K562 (cell line): ENCODE data around the gene MCCD1. TPM values are rescaled to one million over a fixed set of nuclear protein-coding genes. Genes with fewer than 3 reads are reported as not detected.

Experiments
- BCL6 ChIP-seq: fragments of 250-450 bp; sonication (Bioruptor Pico); IDR thresholded peaks from 2 replicates; pipeline ENCODE4 v1.4.0; 2020
- CEBPG ChIP-seq, 3 experiments: fragments of 200-800 bp in 1 of 3; sonication (Bioruptor generic) in 1 of 3; sonication (generic) in 1 of 3; formaldehyde crosslinking in 1 of 3; IDR thresholded peaks in 2 of 3; conservative IDR thresholded peaks in 1 of 3; 2 replicates each; pipeline versions ENCODE4 v1.6.1 to v1.8.0; 2016 to 2022; ENCODE audit warnings: missing compliant biosample characterization in 2 of 3, missing genetic modification characterization in 2 of 3, mild to moderate bottlenecking in 1 of 3, missing genetic modification reagents in 1 of 3
- COPS2 ChIP-seq: fragments of 450-650 bp; conservative IDR thresholded peaks from 2 replicates; pipeline ENCODE4 v1.6.1; 2016; ENCODE audit warnings: mild to moderate bottlenecking, moderate library complexity
- DEAF1 ChIP-seq: fragments of 450-650 bp; formaldehyde crosslinking; IDR thresholded peaks from 2 replicates; pipeline ENCODE4 v1.4.0; 2020; ENCODE audit warnings: mild to moderate bottlenecking, moderate library complexity
- ESRRA ChIP-seq: fragments of 450-650 bp; IDR thresholded peaks from 2 replicates; pipeline ENCODE4 v1.6.1; 2014; ENCODE audit warnings: low read depth, mild to moderate bottlenecking, moderate library complexity, borderline replicate concordance
- FUS ChIP-seq: fragments of 200-400 bp; formaldehyde crosslinking; optimal IDR thresholded peaks from 2 replicates; pipeline ENCODE3; 2017; ENCODE audit warnings: low read depth, low read length
- HDGF ChIP-seq: fragments of 450-650 bp; IDR thresholded peaks from 2 replicates; pipeline ENCODE4 v1.6.1; 2016
- MAX ChIP-seq: sonication (generic); formaldehyde crosslinking; IDR thresholded peaks from 2 replicates; pipeline ENCODE4 v1.9.0; 2022; ENCODE audit warnings: mild to moderate bottlenecking, missing genetic modification reagents
- MCM2 ChIP-seq: fragments of 450-650 bp; IDR thresholded peaks from 2 replicates; pipeline ENCODE4 v1.6.1; 2017; ENCODE audit warnings: low read depth, mild to moderate bottlenecking
- MYBL2 ChIP-seq, 2 experiments: fragments of 450-650 bp in 1 of 2; sonication (generic) in 1 of 2; formaldehyde crosslinking in 1 of 2; IDR thresholded peaks; 2 replicates each; pipeline versions ENCODE4 v1.6.1 to v1.8.1; 2017 to 2022; ENCODE audit warnings: borderline replicate concordance in 1 of 2, inconsistent platforms in 1 of 2, low read depth in 1 of 2, mild to moderate bottlenecking in 1 of 2, missing genetic modification reagents in 1 of 2, moderate library complexity in 1 of 2
- NKRF ChIP-seq: fragments of 450-650 bp; IDR thresholded peaks from 2 replicates; pipeline ENCODE4 v1.6.1; 2016; ENCODE audit warnings: borderline replicate concordance
- SETDB1 ChIP-seq: IDR thresholded peaks from one replicate; pipeline ENCODE4 v1.6.1; 2012; ENCODE audit warnings: low read length, control low read depth, inconsistent platforms
- ZC3H11A ChIP-seq: IDR thresholded peaks from 2 replicates; pipeline ENCODE4 v1.6.1; 2012; ENCODE audit warnings: low read depth, low read length, improper control_type of control experiment
- ZC3H8 ChIP-seq: fragments of 450-650 bp; IDR thresholded peaks from 2 replicates; pipeline ENCODE4 v1.6.1; 2017
- ZNF280B ChIP-seq: fragments of 250-450 bp; sonication (Bioruptor Pico); IDR thresholded peaks from 2 replicates; pipeline ENCODE4 v1.5.1; 2021; ENCODE audit warnings: mild to moderate bottlenecking
- ZNF518B ChIP-seq: fragments of 250-450 bp; sonication (Bioruptor Pico); IDR thresholded peaks from 2 replicates; pipeline ENCODE4 v1.5.0; 2021; ENCODE audit warnings: mild to moderate bottlenecking, moderate library complexity
- ZNF586 ChIP-seq: fragments of 450-650 bp; formaldehyde crosslinking; conservative IDR thresholded peaks from 2 replicates; pipeline ENCODE4 v1.4.0; 2020; ENCODE audit warnings: mild to moderate bottlenecking, moderate library complexity
- ZNF707 ChIP-seq: fragments of 250-450 bp; sonication (Bioruptor Pico); conservative IDR thresholded peaks from 2 replicates; pipeline ENCODE4 v1.8.0; 2022; ENCODE audit warnings: inconsistent platforms, mild to moderate bottlenecking, moderate library complexity
- ZNF75A ChIP-seq: fragments of 450-650 bp; formaldehyde crosslinking; IDR thresholded peaks from 2 replicates; pipeline ENCODE4 v1.4.0; 2020; ENCODE audit warnings: mild to moderate bottlenecking
- polyA plus RNA-seq, 8 experiments: library from polyadenylated mRNA; depleted of rRNA in 4 of 8; stranded (reverse) in 5 of 8; unstranded in 3 of 8; fragments of >200 nt; fragmentation: Nextera tagmentation in 2 of 8; fragmentation: Illumina TruSeq in 1 of 8; extraction: Ambion mirVana in 2 of 8; extraction: Trizol in 1 of 8; gene quantifications; 2 replicates each; pipeline versions ENCODE4 v1.2.1 to v1.2.3, GENCODE V29; 2011 to 2014; ENCODE audit warnings: inconsistent platforms in 1 of 8, missing spikeins in 1 of 8
- total RNA-seq, 7 experiments: library from RNA; depleted of rRNA in 6 of 7; stranded (reverse); fragments of >200 nt in 6 of 7; fragmentation: Illumina TruSeq in 2 of 7; extraction: Trizol in 2 of 7; gene quantifications; 2 replicates each; pipeline versions ENCODE4 v1.2.1 to v1.2.3, GENCODE V29; 2011 to 2021; ENCODE audit warnings: low replicate concordance in 1 of 7

Gene MCCD1
- total and polyA plus RNA-seq, 9 of the 15 experiments (the other 6 are each of a cell fraction or from before 2014, with no cell fraction given), result not detected

GRCh38 chr6:31490115-31490873 lies 38.5 kb upstream of the MCCD1 start (continued):
- TF ChIP-seq NKRF, result peak; percentile 50; the same call in 1 of the 2 replicates
- TF ChIP-seq ZNF280B (CRISPR knock-in tag), result no peak
- TF ChIP-seq ZNF75A (CRISPR knock-in tag), result no peak
- TF ChIP-seq FUS, result no peak
- TF ChIP-seq HDGF, result 0 out of 2 replicates have a peak, but pooled peaks have one; percentile 66
- no peak for TF ChIP-seq MYBL2 (IDR thresholded peaks at IDR 0.05; ENCODE audit: low read depth)
- TF ChIP-seq MYBL2 (CRISPR knock-in tag; IDR thresholded peaks at IDR 0.05; ENCODE audit: borderline replicate concordance), result no peak
- TF ChIP-seq MAX (CRISPR knock-in tag), result peak; percentile 67; the same call in 1 of the 2 replicates
- TF ChIP-seq ZC3H11A, result no peak
- TF ChIP-seq ZNF518B (CRISPR knock-in tag), result no peak
- TF ChIP-seq ESRRA, result 0 out of 2 replicates have a peak, but pooled peaks have one; percentile 31
- TF ChIP-seq COPS2, result no peak
- TF ChIP-seq SETDB1, result no peak
- TF ChIP-seq ZNF586 (CRISPR knock-in tag), result no peak
- no peak for TF ChIP-seq ZNF707
- no peak for TF ChIP-seq MCM2
- TF ChIP-seq ZC3H8, result no peak
- no peak for TF ChIP-seq DEAF1 (CRISPR knock-in tag)
- TF ChIP-seq BCL6 (CRISPR knock-in tag), result no peak
- TF ChIP-seq CEBPG (CRISPR knock-in tag; IDR thresholded peaks at IDR 0.05), result no peak
- TF ChIP-seq CEBPG (tag; conservative IDR thresholded peaks at IDR 0.05 in 1 of 2, IDR thresholded peaks at IDR 0.05 in 1 of 2), result no peak
